Muscle of leg (tissue), 11 donors: ENCODE measurements around the gene GPAT2. TPM values are rescaled to one million over a fixed set of nuclear protein-coding genes. Genes with fewer than 3 reads are reported as not detected.
"Not testable (repeated sequence)": the region's sequence is repeated elsewhere in the genome, so short reads cannot be mapped to it uniquely, and the experiment has no call there.

ENCODE experiments used
- DNase-seq: peaks from one replicate; pipeline ENCODE4 v3.0.0; 2013
- H3K27ac ChIP-seq: one replicate; pipeline ENCODE4 v1.5.1; 2013; ENCODE audit warnings: mild to moderate bottlenecking, low read length, control low read depth
- H3K27me3 ChIP-seq: one replicate; pipeline ENCODE4 v1.6.1; 2013; ENCODE audit warnings: low read length; ENCODE audit not compliant: control insufficient read depth, insufficient read depth
- H3K36me3 ChIP-seq: one replicate; pipeline ENCODE4 v1.6.1; 2013; ENCODE audit warnings: low read length; ENCODE audit not compliant: control insufficient read depth, insufficient read depth
- H3K4me1 ChIP-seq: one replicate; pipeline ENCODE4 v1.6.1; 2013; ENCODE audit warnings: low read length; ENCODE audit not compliant: control insufficient read depth, insufficient read depth
- H3K4me3 ChIP-seq: one replicate; pipeline ENCODE4 v1.5.1; 2013; ENCODE audit warnings: low read length, control low read depth
- H3K9me3 ChIP-seq: replicated peaks from 2 replicates; pipeline ENCODE4 v1.6.1; 2013; ENCODE audit warnings: low read depth, low read length; ENCODE audit not compliant: control insufficient read depth
- WGBS: methylation state at CpG from one replicate; pipeline ENCODE4 v1.1.5; 2013; ENCODE audit warnings: missing lambda C conversion rate; ENCODE audit not compliant: insufficient coverage; 5-methylcytosine and 5-hydroxymethylcytosine counted together
- polyA plus RNA-seq, 8 donors: library from polyadenylated mRNA; unstranded; fragments of 120-200 nt; gene quantifications; one replicate each; pipeline versions ENCODE4 v1.2.1 to v1.2.3, GENCODE V29; 2013; ENCODE audit warnings: inconsistent platforms in 1 of 8, low replicate concordance in 1 of 8; ENCODE audit not compliant: insufficient read length in 8 of 8, insufficient read depth in 1 of 8
- total RNA-seq: library from RNA; stranded (reverse); fragments of 120-200 nt; gene quantifications from one replicate; pipeline ENCODE4 v1.2.4, GENCODE V29; 2013

The GPAT2 gene
- total and polyA plus RNA-seq, 9 donors, result 2.1 to 13.8 (median 7.5) TPM

DNA sequence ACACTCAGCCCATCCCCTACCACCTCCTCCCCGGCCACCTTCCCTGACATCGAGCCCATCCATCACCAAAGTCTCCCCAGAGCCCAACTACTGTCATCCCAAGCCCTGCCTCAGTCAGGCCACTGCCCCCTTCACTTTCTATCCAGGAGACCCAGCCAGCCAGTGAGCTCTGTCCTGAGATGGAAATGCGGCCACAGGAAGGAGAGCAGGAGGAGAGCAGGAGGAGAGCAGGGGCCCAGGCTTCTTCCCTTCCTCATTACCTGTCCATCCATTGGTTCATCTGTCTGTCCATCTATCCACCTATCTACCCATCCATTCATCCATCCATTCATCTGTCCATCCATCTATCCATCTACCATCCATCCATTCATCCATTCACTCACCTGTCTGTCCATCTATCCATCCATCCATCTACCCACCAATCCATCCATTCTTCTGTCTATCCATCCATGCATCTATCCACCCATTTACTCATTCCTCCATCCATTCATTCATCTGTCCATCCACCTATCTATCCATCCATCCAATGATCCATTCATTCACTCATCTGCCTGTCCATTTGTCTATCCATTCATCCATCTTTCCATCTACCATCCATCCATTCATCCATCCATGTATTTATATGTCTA lies 29.4 kb upstream of the GPAT2 start:
- WGBS, result no CpG with 5 or more reads among the region's 3 CpGs
- not testable (repeated sequence) for DNase-seq, H3K4me1 ChIP-seq, H3K27me3 ChIP-seq, H3K9me3 ChIP-seq, H3K4me3 ChIP-seq, H3K27ac ChIP-seq, H3K36me3 ChIP-seq

DNA sequence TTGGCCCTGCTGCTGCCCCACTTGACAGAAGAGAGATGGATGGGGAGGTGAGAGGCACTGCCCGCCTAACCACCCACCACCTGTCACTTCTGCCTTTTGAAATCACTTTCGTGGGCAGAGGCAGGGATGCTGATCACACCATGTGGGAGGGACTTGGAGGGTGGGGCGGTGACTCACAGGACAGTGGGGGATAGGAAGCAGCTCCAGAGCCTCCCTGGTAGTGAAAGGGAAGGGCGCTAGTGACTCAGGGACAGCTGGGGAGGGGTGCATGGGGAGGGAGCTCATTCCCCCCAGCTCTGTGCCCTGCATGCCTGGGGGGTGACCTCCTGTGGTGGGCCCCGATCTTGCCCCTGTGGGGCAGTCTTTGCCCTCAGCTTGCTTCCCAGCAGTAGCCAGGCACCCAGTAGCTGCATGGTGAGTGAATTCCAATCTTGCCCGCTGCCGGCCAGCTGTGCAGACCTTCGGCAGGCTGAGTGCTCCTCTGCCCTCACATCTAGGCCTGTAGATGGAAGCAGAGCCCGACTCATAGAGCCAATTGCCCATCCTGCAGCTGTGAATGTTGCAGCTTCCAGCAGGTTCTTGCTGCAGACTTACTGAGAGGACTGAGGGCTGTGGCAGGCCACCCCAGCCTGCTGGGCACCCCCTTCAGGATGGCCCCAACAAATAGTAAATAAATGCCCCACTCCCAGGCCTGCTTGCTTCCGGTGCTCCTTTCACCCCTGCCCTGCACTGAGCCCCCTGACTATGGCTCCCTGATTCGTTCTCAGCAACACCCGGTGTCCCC lies 28.6 kb upstream of the GPAT2 start:
- H3K36me3 ChIP-seq, H3K27me3 ChIP-seq, H3K27ac ChIP-seq, H3K4me3 ChIP-seq, H3K9me3 ChIP-seq, H3K4me1 ChIP-seq: not testable (repeated sequence)
- 38% methylated on average over 3 of the region's 12 CpGs for WGBS
- DNase-seq, result peak; percentile 54

GRCh38 chr2:96062483-96062882 lies 27.8 kb upstream of the GPAT2 start:
- H3K4me3 ChIP-seq, H3K4me1 ChIP-seq, H3K36me3 ChIP-seq, H3K27ac ChIP-seq, H3K27me3 ChIP-seq, H3K9me3 ChIP-seq, DNase-seq: not testable (repeated sequence)
- WGBS, result 14% methylated on average over 1 of the region's 5 CpGs

- H3K27ac ChIP-seq, DNase-seq, H3K4me1 ChIP-seq, H3K4me3 ChIP-seq, H3K9me3 ChIP-seq, H3K27me3 ChIP-seq, H3K36me3 ChIP-seq: not testable (repeated sequence)
- WGBS, result 73% methylated on average over 6 of the region's 9 CpGs
Measured at GRCh38 chr2:96061901-96062300, 27.2 kb upstream of the GPAT2 start.

DNA sequence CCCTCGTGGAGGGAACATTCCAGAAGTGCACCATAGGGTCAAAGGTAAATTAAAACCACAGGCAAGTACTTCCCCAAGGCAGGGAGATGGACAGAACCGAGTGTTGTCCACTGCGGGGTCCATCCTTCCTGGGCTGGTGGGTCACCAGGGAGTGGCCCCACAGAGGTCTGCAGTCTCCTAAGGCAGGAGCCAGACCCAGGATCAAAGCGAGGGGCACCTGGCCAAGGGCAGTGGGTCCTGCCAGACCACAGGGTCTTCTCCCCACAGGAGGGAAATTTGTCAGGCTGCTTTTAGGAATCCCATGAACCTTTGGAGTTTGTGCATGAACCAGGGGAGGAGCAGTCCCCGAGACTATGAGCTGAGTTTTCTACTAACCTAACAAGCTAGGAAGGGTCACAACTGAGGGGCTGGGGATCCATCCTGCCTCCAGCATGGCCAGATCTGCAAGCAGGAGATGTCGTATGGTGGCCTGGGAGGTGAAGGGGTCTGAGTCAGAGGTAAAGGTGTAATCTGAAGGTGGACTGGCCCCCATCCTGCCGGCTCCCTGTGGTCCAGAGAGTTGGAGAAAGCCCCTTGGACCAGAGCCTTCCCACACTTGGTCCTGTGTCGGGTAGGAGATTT lies 26.6 kb upstream of the GPAT2 start:
- not testable (repeated sequence) for DNase-seq, H3K4me1 ChIP-seq, H3K4me3 ChIP-seq, H3K27me3 ChIP-seq, H3K27ac ChIP-seq, H3K9me3 ChIP-seq, H3K36me3 ChIP-seq
- no CpG with 5 or more reads among the region's 8 CpGs for whole genome bisulfite sequencing

DNA sequence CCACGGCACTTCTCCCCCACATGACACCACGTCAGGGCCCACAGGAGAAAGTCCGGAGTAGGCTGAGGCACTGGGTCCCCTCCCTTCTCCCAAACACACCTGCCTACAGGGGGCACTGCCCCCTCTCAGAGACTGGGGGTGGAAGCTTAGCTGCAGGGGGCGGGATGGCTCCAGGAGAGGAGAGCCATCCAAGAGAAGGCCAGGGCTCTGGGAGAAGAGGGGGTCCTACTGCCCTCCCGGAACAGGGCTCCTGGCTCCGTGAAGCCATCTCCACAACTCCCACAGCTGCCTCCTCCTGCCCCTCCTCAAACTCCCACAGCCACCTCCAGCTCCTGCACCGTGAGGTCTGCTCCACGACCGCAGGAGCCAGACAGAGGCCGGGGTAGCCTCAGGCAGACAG lies 25.6 kb upstream of the GPAT2 start:
- H3K4me3 ChIP-seq, H3K27me3 ChIP-seq, DNase-seq, H3K36me3 ChIP-seq, H3K9me3 ChIP-seq, H3K27ac ChIP-seq, H3K4me1 ChIP-seq: not testable (repeated sequence)
- WGBS, result no CpG with 5 or more reads among the region's 10 CpGs

GRCh38 chr2:96059443-96059842 lies 24.7 kb upstream of the GPAT2 start:
- WGBS, result no CpG with 5 or more reads among the region's 6 CpGs
- H3K4me3 ChIP-seq, H3K9me3 ChIP-seq, DNase-seq, H3K4me1 ChIP-seq, H3K27me3 ChIP-seq, H3K27ac ChIP-seq, H3K36me3 ChIP-seq: not testable (repeated sequence)

GRCh38 chr2:96055830-96056229 lies 21.1 kb upstream of the GPAT2 start:
- H3K27me3 ChIP-seq, H3K27ac ChIP-seq, H3K4me1 ChIP-seq, H3K9me3 ChIP-seq, H3K36me3 ChIP-seq, DNase-seq, H3K4me3 ChIP-seq: not testable (repeated sequence)
- WGBS, result no CpG with 5 or more reads among the region's 6 CpGs

GRCh38 chr2:96054537-96054936 lies 19.8 kb upstream of the GPAT2 start:
- not testable (repeated sequence) for H3K4me3 ChIP-seq, DNase-seq, H3K9me3 ChIP-seq, H3K27me3 ChIP-seq, H3K4me1 ChIP-seq, H3K27ac ChIP-seq, H3K36me3 ChIP-seq
- no CpG with 5 or more reads among the region's 7 CpGs for WGBS

DNA sequence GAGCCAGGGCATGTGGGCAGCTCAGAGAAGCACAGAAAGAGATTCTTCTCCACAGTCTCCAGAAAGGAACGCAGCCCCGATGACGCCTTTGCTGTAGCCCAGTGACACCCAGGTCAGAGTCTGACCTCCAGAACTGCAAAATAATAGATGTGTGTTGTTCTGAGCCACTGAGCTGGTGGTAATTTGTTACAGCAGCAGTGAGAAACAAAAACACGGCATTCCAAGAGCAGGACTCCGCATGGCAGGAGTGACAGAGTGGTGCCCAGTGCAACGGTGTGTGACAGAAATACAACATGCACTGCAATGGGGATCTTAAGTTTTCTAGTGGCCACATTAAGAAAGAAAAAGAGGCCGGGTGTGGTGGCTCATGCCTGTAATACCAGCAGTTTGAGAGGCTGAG lies 18.7 kb upstream of the GPAT2 start:
- H3K27me3 ChIP-seq, H3K4me3 ChIP-seq, H3K4me1 ChIP-seq, H3K9me3 ChIP-seq, H3K36me3 ChIP-seq, H3K27ac ChIP-seq, DNase-seq: not testable (repeated sequence)
- WGBS, result 100% methylated on average over 1 of the region's 7 CpGs
